Endometrial microvascular endothelial cells (primary cell): ENCODE results near the gene AP3S2. TPM values are rescaled to one million over a fixed set of nuclear protein-coding genes. Genes with fewer than 3 reads are reported as not detected.

ENCODE experiments used
- in situ Hi-C: cut with HindIII; loops from 2 replicates; pipeline ENCODE4 v1.10.0; 2017; ENCODE audit warnings: low sequenced_read_pairs, low pct_unique_long_range_greater_than_20kb; ENCODE audit errors: inconsistent ontology term
- total RNA-seq: library from RNA; depleted of rRNA; stranded (reverse); fragments of >200 nt; gene quantifications from one replicate; pipeline ENCODE4 v1.2.3, GENCODE V29; 2015; ENCODE audit errors: inconsistent ontology term

Gene AP3S2
- total RNA-seq, 1 donor from 2014 or later: 52.5 TPM

- in situ Hi-C loops: no loop called here
These were observed 69.8 kb downstream of the AP3S2 start for GRCh38 chr15:89823836-89824606.

GRCh38 chr15:89822951-89823711 is 70.7 kb downstream of the AP3S2 start:
- in situ Hi-C loops: no loop called here

GRCh38 chr15:89822611-89822950 is 71.2 kb downstream of the AP3S2 start:
- in situ Hi-C loops: no loop called here

GRCh38 chr15:89822026-89822425 is 71.8 kb downstream of the AP3S2 start:
- in situ Hi-C loops: no loop called here

- in situ Hi-C loops: no loop called here
These were observed 72.9 kb downstream of the AP3S2 start for GRCh38 chr15:89820666-89821611.

GRCh38 chr15:89818287-89818686 is 75.5 kb downstream of the AP3S2 start:
- in situ Hi-C loops: no loop called here

- in situ Hi-C loops: no loop called here
These were observed 76.0 kb downstream of the AP3S2 start for GRCh38 chr15:89817701-89818280.

DNA sequence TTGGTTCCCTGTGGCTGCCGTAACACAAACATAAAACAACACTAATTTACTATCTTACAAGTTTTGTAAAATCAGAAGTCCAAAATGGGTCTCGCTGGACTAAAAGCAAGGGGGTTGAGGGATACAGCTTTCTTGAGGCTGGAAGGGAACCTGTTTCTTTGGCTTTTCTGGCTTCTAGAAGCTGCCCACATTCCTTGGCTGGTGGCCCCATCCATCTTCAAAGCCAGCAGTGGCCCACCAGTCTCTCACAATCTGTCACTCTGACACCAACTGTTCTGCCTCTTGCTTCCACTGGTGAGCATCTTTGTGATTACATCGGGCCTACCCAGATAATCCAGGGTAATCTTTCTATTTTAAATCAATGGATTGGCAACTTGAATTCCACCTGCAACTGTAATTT is 78.0 kb downstream of the AP3S2 start:
- in situ Hi-C loops: no loop called here

DNA sequence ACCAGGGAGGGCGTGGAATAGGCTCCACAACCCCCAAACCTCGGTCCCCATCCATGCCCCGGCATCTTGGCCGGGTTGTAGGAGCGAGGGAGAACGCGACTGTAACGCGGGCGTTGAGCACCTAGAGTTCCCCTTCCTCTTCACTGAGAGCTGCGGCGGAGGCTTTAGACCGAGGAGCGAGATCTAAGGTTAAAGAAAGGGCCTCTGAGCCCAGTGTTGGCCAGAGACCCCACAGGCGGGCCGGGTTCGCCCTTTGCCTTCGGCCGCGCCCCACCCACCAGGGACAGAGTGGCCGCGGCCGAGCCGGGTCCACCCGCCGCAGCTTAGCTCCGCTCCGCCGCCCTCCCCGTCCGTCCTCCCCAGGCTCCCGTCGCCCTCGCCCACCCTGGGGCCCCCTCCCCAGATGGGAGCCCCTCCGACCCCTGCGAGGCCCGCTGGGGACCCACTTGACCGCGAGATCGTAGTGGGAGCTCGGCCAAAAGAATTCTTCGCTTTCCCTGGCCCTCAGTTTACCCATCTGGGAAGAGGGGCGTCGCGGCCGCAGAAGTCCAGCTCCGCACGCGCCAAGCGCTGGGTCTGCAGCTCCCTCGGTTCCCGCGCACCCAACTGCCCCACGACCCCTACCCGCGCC is 79.6 kb downstream of the AP3S2 start:
- in situ Hi-C loops: no loop called here

GRCh38 chr15:89813381-89814111 is 80.2 kb downstream of the AP3S2 start:
- in situ Hi-C loops: no loop called here

- in situ Hi-C loops: no loop called here
These were observed 80.9 kb downstream of the AP3S2 start for GRCh38 chr15:89812847-89813320.

DNA sequence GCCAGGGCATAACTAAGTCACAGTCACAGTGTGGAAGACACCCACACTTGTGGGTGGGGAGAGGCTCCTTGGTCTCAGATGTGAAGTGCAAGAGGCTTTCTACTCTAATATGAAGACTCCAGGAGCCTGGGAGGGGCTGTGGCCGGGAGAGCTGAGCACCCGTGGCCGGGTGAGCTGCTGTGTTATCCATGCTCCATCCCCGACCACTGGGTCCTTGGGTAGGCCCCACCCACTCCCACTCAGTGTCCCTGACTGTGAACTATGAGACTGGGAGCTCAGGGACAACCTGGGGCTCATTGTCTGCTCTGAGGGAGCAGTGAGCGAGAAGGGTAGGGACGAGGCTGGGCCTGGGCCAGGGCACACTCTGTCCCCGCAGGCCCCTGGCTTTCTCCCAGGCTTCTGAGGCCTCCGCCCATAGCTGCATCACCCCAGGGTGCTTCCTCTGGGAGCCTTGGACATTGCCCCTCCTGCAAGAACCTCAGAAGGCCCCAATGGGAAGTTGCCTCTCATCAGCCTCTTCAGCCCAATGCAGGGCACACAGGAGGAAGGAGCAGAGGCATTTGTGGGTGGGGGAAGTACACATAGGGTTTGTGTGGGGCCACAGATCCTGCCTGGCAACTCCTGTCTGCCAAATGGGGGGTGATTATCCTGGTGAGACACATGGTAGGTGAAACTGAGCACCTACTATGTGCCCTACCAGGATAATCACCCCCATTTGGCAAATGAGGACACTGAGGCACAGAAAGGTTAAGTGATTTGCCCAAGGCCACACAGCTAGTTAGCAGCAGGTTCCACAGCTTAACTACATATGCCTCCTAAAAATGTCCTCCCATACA is 81.6 kb downstream of the AP3S2 start:
- in situ Hi-C loops: no loop called here

GRCh38 chr15:89810837-89811236 is 83.0 kb downstream of the AP3S2 start:
- in situ Hi-C loops: no loop called here

DNA sequence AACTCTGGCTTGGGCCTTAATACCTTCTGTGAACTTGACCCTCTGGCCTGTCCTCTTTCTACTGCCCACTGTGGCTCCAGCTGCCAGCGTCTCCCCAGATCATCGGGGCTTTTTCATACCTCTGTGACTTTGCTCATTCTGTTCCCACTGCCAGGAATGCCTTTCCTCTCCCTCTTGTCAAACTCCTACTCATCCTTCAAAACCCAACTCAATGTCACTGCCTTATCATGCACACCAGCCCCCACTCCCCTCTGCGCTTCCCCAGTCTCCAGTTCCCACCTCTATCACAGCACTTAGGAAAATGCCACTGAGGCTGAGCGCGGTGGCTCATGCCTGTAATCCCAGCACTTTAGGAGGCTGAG is 84.0 kb downstream of the AP3S2 start:
- in situ Hi-C loops: no loop called here

DNA sequence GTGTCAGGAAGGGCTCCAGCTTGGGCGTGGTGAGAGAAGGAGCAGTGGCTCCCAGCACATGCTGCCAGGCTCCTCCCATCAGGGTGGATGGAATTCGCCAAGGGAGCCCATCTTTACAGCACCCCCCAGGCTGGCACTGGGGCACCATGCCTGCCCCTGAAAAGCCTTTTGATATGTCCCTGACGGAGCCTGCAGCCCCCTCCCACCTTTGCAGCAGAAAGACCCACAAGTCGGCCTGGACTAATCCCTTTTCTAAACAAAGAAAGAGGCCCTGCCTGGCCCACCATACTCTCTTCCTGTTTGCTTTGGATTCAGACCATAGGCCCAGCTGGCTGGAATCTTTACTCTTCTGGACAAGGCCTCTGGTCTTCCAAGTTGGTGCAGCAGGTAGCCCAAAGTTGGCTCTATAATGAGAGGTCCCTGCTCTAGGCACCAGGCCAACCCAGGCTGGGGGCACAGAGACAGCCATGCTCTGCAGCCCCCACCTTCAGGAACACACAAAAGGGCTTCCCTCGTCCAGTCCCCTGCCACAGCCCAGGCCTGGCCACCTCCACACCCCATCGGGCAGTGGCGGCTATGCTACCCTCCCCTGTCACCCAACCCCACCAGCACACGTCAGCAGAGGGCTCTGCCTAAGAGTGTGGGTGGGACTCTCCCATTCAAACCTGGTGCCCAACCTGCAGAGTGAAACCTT is 84.6 kb downstream of the AP3S2 start:
- in situ Hi-C loops: no loop called here

GRCh38 chr15:89808160-89808870 is 85.5 kb downstream of the AP3S2 start:
- in situ Hi-C loops: no loop called here
